ENCODE data around the gene SNX13.
A peak's percentile ranks its signal among the peaks of the same experiment; 100 is the strongest.

- TF ChIP-seq CTCF (IDR thresholded peaks at IDR 0.05; ENCODE audit: low read depth, low read length) (peak; percentile 2), POLR2A (IDR thresholded peaks at IDR 0.05; ENCODE audit: extremely low read depth, insufficient read length) (no peak), MAX (IDR thresholded peaks at IDR 0.05; ENCODE audit: low read depth, low read length) (no peak), MYC (IDR thresholded peaks at IDR 0.05; ENCODE audit: low read depth, low read length) (no peak)
Measured at GRCh38 chr7:17944720-17945119, 4.4 kb upstream of the SNX13 start.
